Esophagus muscularis mucosa (tissue), 4 donors: ENCODE data around the gene RXRA.

Experiments used
- CTCF ChIP-seq, 3 experiments: fragments of 200-600 bp in 2 of 3; fragments of 450-650 bp in 1 of 3; sonication (generic) in 2 of 3; IDR thresholded peaks; one replicate each; pipeline ENCODE4 v1.5.1; 2017 to 2019; ENCODE audit warnings: antibody characterized with exemption in 3 of 3, mild to moderate bottlenecking in 2 of 3, moderate library complexity in 1 of 3
- EP300 ChIP-seq: sonication (generic); formaldehyde crosslinking; IDR thresholded peaks from one replicate; pipeline ENCODE4 v1.6.1; 2017; ENCODE audit warnings: antibody characterized with exemption
- POLR2AphosphoS5 ChIP-seq, 2 donors: sonication (generic); formaldehyde crosslinking; IDR thresholded peaks; one replicate each; pipeline ENCODE4 v1.6.1; 2017; ENCODE audit warnings: antibody characterized with exemption in 2 of 2

- no peak for TF ChIP-seq CTCF (IDR thresholded peaks at IDR 0.05)
- TF ChIP-seq EP300, result no peak
- no peak for TF ChIP-seq POLR2AphosphoS5 (IDR thresholded peaks at IDR 0.05)
Measured at GRCh38 chr9:134320868-134321471, 5.3 kb upstream of the RXRA start.
